K562 (cell line): Measurements from ENCODE around the gene VPS37B. TPM values are rescaled to one million over a fixed set of nuclear protein-coding genes. Genes with fewer than 3 reads are reported as not detected.

Source experiments
- ATAC-seq: fragments of 200-7000 bp; cut with Tn5 transposase; 3 replicates; pipeline ENCODE4 v1.9.1; 2020; ENCODE audit warnings: moderate library complexity
- BruUV-seq: library from RNA; stranded (reverse); fragments of 400-500 nt; replicated peaks from 2 replicates; lab custom pipeline; 2021; lab: Mats Ljungman, UMichigan
- CTCF ChIA-PET: fragments of 300-600 bp; formaldehyde crosslinking; extraction: SDS; loops from one replicate; lab custom pipeline; 2021; ENCODE audit warnings: low intra/inter-chr PET ratio; lab: Yijun Ruan, JAX
- POLR2A ChIA-PET: fragments of 300-600, 350-650 bp; sonication (Branson Sonifier 250); formaldehyde crosslinking; extraction: SDS; loops from one replicate; lab custom pipeline; 2021; ENCODE audit warnings: antibody characterized with exemption, inconsistent platforms; lab: Yijun Ruan, JAX
- DNase-seq, 4 experiments: peaks; one replicate each; pipeline versions ENCODE4 v3.0.0 to v3.0.0-alpha.2; 2011 to 2018; ENCODE audit warnings: low spot score in 3 of 4, mixed read lengths in 3 of 4; ENCODE audit errors: extremely low read depth in 1 of 4
- FAIRE-seq: peaks from 2 replicates; lab custom pipeline; 2011; peaks lifted over from hg19 to GRCh38; lab: Jason Lieb, UNC
- H2AFZ ChIP-seq: 2 replicates; pipeline ENCODE4 v1.6.0; 2011; ENCODE audit warnings: low read depth, low read length, control low read depth, inconsistent platforms
- H3K27ac ChIP-seq: fragments of 200-600 bp; 3 replicates; pipeline ENCODE4 v1.8.0; 2011; ENCODE audit warnings: low read depth, mild to moderate bottlenecking, control low read depth, inconsistent platforms, low read length, moderate library complexity, mixed read lengths; ENCODE audit errors: extremely low read depth
- H3K27me3 ChIP-seq, 2 experiments: fragments of 300-600 bp in 1 of 2; 2 replicates in 1 of 2; 3 replicates in 1 of 2; pipeline versions ENCODE4 v1.6.0 to v1.8.0; 2011; ENCODE audit warnings: inconsistent platforms in 2 of 2, low read length in 2 of 2, mild to moderate bottlenecking in 1 of 2, mixed read lengths in 1 of 2, moderate library complexity in 1 of 2; ENCODE audit not compliant: control insufficient read depth in 2 of 2, insufficient read depth in 2 of 2
- H3K36me3 ChIP-seq: fragments of 300-600 bp; 3 replicates; pipeline ENCODE4 v1.8.0; 2011; ENCODE audit warnings: mild to moderate bottlenecking, low read length, inconsistent platforms; ENCODE audit not compliant: control insufficient read depth, insufficient read depth
- H3K4me1 ChIP-seq, 2 experiments: fragments of 200-600 bp in 1 of 2; replicated peaks in 1 of 2; 2 replicates in 1 of 2; 3 replicates in 1 of 2; pipeline versions ENCODE4 v1.5.1 to v1.8.0; 2011; ENCODE audit warnings: inconsistent platforms in 2 of 2, low read length in 2 of 2, mild to moderate bottlenecking in 1 of 2, mixed read lengths in 1 of 2, moderate library complexity in 1 of 2; ENCODE audit not compliant: control insufficient read depth in 2 of 2, insufficient read depth in 2 of 2
- H3K4me2 ChIP-seq: 2 replicates; pipeline ENCODE4 v1.6.1; 2011; ENCODE audit warnings: low read length, control low read depth, inconsistent platforms, mixed read lengths; ENCODE audit not compliant: insufficient read depth
- H3K4me3 ChIP-seq: fragments of 200-600 bp; sonication (generic), shearing (Covaris generic); 2 replicates; pipeline ENCODE4 v1.5.1; 2016; ENCODE audit warnings: control low read depth, inconsistent platforms
- H3K79me2 ChIP-seq: fragments of 200-600 bp; 3 replicates; pipeline ENCODE4 v1.8.0; 2011; ENCODE audit warnings: low read length, inconsistent platforms; ENCODE audit not compliant: control insufficient read depth, insufficient read depth
- H3K9ac ChIP-seq, 2 experiments: 2 replicates each; pipeline versions ENCODE4 v1.6.0 to v1.6.1; 2011; ENCODE audit warnings: low read depth in 2 of 2, low read length in 2 of 2, control low read depth in 1 of 2, inconsistent platforms in 1 of 2, mild to moderate bottlenecking in 1 of 2, mixed read lengths in 1 of 2; ENCODE audit not compliant: insufficient read depth in 1 of 2
- H3K9me1 ChIP-seq: one replicate; pipeline ENCODE4 v1.6.0; 2011; ENCODE audit warnings: inconsistent platforms, mild to moderate bottlenecking, low read length, moderate library complexity; ENCODE audit not compliant: control insufficient read depth, insufficient read depth
- H3K9me3 ChIP-seq: replicated peaks from 2 replicates; pipeline ENCODE4 v1.5.1; 2011; ENCODE audit warnings: low read depth, low read length, inconsistent platforms; ENCODE audit not compliant: control insufficient read depth, insufficient read depth
- H4K20me1 ChIP-seq: replicated peaks from 2 replicates; pipeline ENCODE4 v1.6.1; 2011; ENCODE audit warnings: low read length, inconsistent platforms, mixed read lengths; ENCODE audit not compliant: control insufficient read depth, insufficient read depth
- BRF2 ChIP-seq: IDR thresholded peaks from 3 replicates; pipeline ENCODE4 v1.6.1; 2011; ENCODE audit warnings: borderline replicate concordance, mild to moderate bottlenecking; ENCODE audit not compliant: insufficient read length, insufficient read depth
- FOXA3 ChIP-seq, 2 experiments: fragments of 450-650 bp in 1 of 2; sonication (generic) in 1 of 2; formaldehyde crosslinking; IDR thresholded peaks in 1 of 2; conservative IDR thresholded peaks in 1 of 2; 2 replicates each; pipeline versions ENCODE4 v1.4.0 to v1.8.0; 2020 to 2022; ENCODE audit warnings: mild to moderate bottlenecking in 2 of 2, missing genetic modification reagents in 1 of 2
- FOXJ3 ChIP-seq: sonication (generic); formaldehyde crosslinking; IDR thresholded peaks from 2 replicates; pipeline ENCODE4 v1.4.0; 2020; ENCODE audit warnings: mild to moderate bottlenecking, missing genetic modification reagents
- KHSRP ChIP-seq: fragments of 450-650 bp; IDR thresholded peaks from 2 replicates; pipeline ENCODE4 v1.6.1; 2017
- KLF1 ChIP-seq: fragments of 450-650 bp; IDR thresholded peaks from 2 replicates; pipeline ENCODE4 v1.6.1; 2016; ENCODE audit warnings: missing genetic modification characterization, missing compliant biosample characterization
- MTF1 ChIP-seq: fragments of 250-450 bp; sonication (Bioruptor Pico); IDR thresholded peaks from 2 replicates; pipeline ENCODE4 v1.9.0; 2021; ENCODE audit warnings: moderate library complexity, mild to moderate bottlenecking, inconsistent platforms, borderline replicate concordance
- SMARCA5 ChIP-seq: fragments of 450-650 bp; IDR thresholded peaks from 2 replicates; pipeline ENCODE4 v1.6.1; 2016
- WHSC1 ChIP-seq: IDR thresholded peaks from one replicate; pipeline ENCODE4 v1.6.1; 2012; ENCODE audit warnings: low read length, control low read depth, inconsistent platforms
- ZBTB26 ChIP-seq: fragments of 450-650 bp; formaldehyde crosslinking; IDR thresholded peaks from 2 replicates; pipeline ENCODE4 v1.4.0; 2022; ENCODE audit warnings: missing genetic modification characterization
- ZMIZ1 ChIP-seq, 2 experiments: fragments of 150-350 bp in 1 of 2; IDR thresholded peaks; 2 replicates each; pipeline ENCODE4 v1.6.1; 2012 to 2016; ENCODE audit warnings: low read depth in 2 of 2, low read length in 2 of 2, mild to moderate bottlenecking in 1 of 2, moderate library complexity in 1 of 2
- ZNF175 ChIP-seq: fragments of 200-800 bp; sonication (Bioruptor generic); IDR thresholded peaks from 2 replicates; pipeline ENCODE4 v1.6.1; 2016; ENCODE audit warnings: low read depth, mild to moderate bottlenecking, missing genetic modification characterization, missing compliant biosample characterization
- ZSCAN29 ChIP-seq: fragments of 450-650 bp; IDR thresholded peaks from 2 replicates; pipeline ENCODE4 v1.6.1; 2017
- WGBS: fragments of 100-300 bp; shearing (Covaris generic); methylation state at CpG from one replicate; pipeline ENCODE4 v1.1.6; 2016; ENCODE audit warnings: low coverage, mixed read lengths; ENCODE audit not compliant: insufficient coverage; ENCODE audit errors: missing lambda C conversion rate; 5-methylcytosine and 5-hydroxymethylcytosine counted together
- in situ Hi-C: fragments of 300-500 bp; cut with MboI; formaldehyde crosslinking; loops from 4 replicates; pipeline ENCODE4 v1.15.0; 2018; ENCODE audit warnings: inconsistent platforms, mixed read lengths
- intact Hi-C: fragments of 100-400 bp; cut with micrococcal nuclease; formaldehyde crosslinking; loops from 2 replicates; pipeline ENCODE4 v1.14.2; 2022
- polyA plus RNA-seq, 8 experiments: library from polyadenylated mRNA; depleted of rRNA in 4 of 8; stranded (reverse) in 5 of 8; unstranded in 3 of 8; fragments of >200 nt; fragmentation: Nextera tagmentation in 2 of 8; fragmentation: Illumina TruSeq in 1 of 8; extraction: Ambion mirVana in 2 of 8; extraction: Trizol in 1 of 8; gene quantifications; 2 replicates each; pipeline versions ENCODE4 v1.2.1 to v1.2.3, GENCODE V29; 2011 to 2014; ENCODE audit warnings: inconsistent platforms in 1 of 8, missing spikeins in 1 of 8
- total RNA-seq, 7 experiments: library from RNA; depleted of rRNA in 6 of 7; stranded (reverse); fragments of >200 nt in 6 of 7; fragmentation: Illumina TruSeq in 2 of 7; extraction: Trizol in 2 of 7; gene quantifications; 2 replicates each; pipeline versions ENCODE4 v1.2.1 to v1.2.3, GENCODE V29; 2011 to 2021; ENCODE audit warnings: low replicate concordance in 1 of 7
- TF ChIP-seq, protein P1 (sequence below): fragments of 250-450 bp; sonication (Bioruptor Pico); IDR thresholded peaks from 2 replicates; pipeline ENCODE4 v1.9.0; 2021; ENCODE audit warnings: mild to moderate bottlenecking, inconsistent platforms

Gene VPS37B
- total and polyA plus RNA-seq, 9 of the 15 experiments (the other 6 are each of a cell fraction or from before 2014, with no cell fraction given) = 0.28 to 37.4 (median 17.9) TPM

DNA sequence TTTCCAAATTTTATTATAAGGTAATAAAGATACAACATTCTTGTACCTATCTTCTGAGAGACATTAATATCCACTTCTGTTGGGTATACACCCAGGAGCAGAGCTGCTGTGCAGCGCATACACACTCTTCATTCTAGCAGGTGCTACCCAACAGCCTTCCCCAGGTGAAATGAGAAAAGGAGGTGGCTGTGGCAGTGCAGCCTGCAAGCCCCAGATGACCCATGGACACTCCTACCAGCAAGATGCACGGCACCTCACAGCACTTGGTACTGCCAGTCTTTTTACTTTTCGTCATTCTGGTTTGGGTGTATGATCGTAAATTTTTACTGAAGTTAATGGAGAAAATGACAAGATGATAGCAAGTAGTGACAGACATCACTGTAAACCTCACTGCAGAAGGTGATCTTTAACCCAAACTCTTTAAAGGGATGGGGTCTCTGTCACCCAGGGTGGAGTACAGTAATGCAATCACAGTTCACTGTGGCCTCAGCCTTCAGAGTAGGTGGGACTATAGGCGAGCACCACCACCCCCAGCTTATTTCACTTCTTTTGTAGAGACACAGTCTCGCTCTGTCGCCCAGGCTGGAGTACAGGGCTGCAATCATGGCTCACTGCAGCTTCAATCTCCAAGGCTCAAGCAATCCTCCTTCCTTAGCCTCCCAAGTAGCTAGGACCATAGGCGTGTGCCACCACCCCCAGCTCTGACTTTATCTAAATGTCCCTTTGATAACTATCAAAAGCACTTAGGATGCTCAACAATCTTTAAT, 26.5 kb downstream of the VPS37B start:
- in situ Hi-C loops (no loop called here), intact Hi-C loops (no loop called here)
- 94% methylated on average over 8 of the region's 8 CpGs for WGBS
- Histone ChIP-seq H3K36me3 (peaks cover 86% of the 10 kb centered on the region), H3K27me3 (no peaks in the 10 kb centered on the region), H3K9ac (no peak overlapping the region), H4K20me1 (peaks cover 38% of the 10 kb centered on the region), H3K9me1 (no peaks in the 10 kb centered on the region), H3K4me3 (no peak overlapping the region), H3K79me2 (peaks cover 37% of the 10 kb centered on the region), H3K4me2 (no peak overlapping the region), H3K9me3 (no peaks in the 10 kb centered on the region), H3K27ac (no peak overlapping the region), H3K4me1 (peaks cover 5 to 42% of the 10 kb centered on the region in 2 experiments; a peak in 3 of 5 replicates)
- ChIA-PET POLR2A (interaction anchor here (0.6 to 1.1 kb wide), 2 partner anchors 19 to 29 kb away, joined by 3 read pairs; no protein-coding TSS in a partner anchor), CTCF (no interaction called here)
- no peak for DNase-seq
- TF ChIP-seq KLF1 (tag) = no peak
- no peak for TF ChIP-seq SMARCA5
- no peak for TF ChIP-seq FOXA3 (CRISPR knock-in tag; conservative IDR thresholded peaks at IDR 0.05 in 1 of 2, IDR thresholded peaks at IDR 0.05 in 1 of 2)
- TF ChIP-seq WHSC1 = no peak
- no peak for TF ChIP-seq ZMIZ1 (IDR thresholded peaks at IDR 0.05; ENCODE audit: low read depth in 2 of 2, low read length in 2 of 2)
- TF ChIP-seq ZNF175 (CRISPR knock-in tag) = no peak
- TF ChIP-seq KHSRP = no peak
- no peak for TF ChIP-seq MTF1
- no peak for TF ChIP-seq ZSCAN29
- no peak for TF ChIP-seq FOXJ3
- TF ChIP-seq, protein P1, sequence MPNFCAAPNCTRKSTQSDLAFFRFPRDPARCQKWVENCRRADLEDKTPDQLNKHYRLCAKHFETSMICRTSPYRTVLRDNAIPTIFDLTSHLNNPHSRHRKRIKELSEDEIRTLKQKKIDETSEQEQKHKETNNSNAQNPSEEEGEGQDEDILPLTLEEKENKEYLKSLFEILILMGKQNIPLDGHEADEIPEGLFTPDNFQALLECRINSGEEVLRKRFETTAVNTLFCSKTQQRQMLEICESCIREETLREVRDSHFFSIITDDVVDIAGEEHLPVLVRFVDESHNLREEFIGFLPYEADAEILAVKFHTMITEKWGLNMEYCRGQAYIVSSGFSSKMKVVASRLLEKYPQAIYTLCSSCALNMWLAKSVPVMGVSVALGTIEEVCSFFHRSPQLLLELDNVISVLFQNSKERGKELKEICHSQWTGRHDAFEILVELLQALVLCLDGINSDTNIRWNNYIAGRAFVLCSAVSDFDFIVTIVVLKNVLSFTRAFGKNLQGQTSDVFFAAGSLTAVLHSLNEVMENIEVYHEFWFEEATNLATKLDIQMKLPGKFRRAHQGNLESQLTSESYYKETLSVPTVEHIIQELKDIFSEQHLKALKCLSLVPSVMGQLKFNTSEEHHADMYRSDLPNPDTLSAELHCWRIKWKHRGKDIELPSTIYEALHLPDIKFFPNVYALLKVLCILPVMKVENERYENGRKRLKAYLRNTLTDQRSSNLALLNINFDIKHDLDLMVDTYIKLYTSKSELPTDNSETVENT = no peak
- TF ChIP-seq ZBTB26 (CRISPR knock-in tag) = no peak
- TF ChIP-seq BRF2 = no peak
- TF ChIP-seq, all 486 proteins: peak for 0
- no peak for ATAC-seq
- H2AFZ ChIP-seq = no peak overlapping the region
- no TSS peak for BruUV-seq
- FAIRE-seq = no peak
